Measurements from ENCODE around the gene NLGN4X. TPM values are rescaled to one million over a fixed set of nuclear protein-coding genes. Genes with fewer than 3 reads are reported as not detected.
A peak's percentile ranks its signal among the peaks of the same experiment; 100 is the strongest.
"Not testable (repeated sequence)": the region's sequence is repeated elsewhere in the genome, so short reads cannot be mapped to it uniquely, and the experiment has no call there.

The NLGN4X gene
- total and polyA plus RNA-seq, 8 donors: 0.11 to 1.4 (median 0.48) TPM

DNA sequence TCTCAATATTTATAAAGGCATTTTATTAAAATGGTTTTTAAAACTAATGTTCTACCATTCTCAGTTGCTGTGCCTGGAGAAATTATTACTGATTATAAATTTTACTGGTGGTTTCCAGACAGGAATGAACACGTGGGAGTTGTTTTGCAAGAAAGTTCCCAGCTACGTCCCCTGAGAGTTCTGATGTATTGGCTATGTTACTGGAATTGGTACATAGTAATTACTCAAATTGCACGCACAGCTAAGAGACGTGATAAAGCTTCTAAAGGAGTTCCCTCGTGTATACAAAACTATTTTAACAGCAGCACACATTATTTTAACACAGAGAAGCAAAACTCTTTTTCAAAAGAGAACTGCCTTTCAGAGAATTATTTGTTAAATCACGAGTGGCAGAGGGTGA is 292.2 kb downstream of the NLGN4X start:
- H3K27ac ChIP-seq: no peak overlapping the region
- ATAC-seq (peak in 1 of 4 donors; percentile 22), DNase-seq (no peak), FAIRE-seq (no peak)
- no peaks in the 10 kb centered on the region for H3K36me3 ChIP-seq
- H3K4me1 ChIP-seq: no peaks in the 10 kb centered on the region
- TF ChIP-seq, protein P1, sequence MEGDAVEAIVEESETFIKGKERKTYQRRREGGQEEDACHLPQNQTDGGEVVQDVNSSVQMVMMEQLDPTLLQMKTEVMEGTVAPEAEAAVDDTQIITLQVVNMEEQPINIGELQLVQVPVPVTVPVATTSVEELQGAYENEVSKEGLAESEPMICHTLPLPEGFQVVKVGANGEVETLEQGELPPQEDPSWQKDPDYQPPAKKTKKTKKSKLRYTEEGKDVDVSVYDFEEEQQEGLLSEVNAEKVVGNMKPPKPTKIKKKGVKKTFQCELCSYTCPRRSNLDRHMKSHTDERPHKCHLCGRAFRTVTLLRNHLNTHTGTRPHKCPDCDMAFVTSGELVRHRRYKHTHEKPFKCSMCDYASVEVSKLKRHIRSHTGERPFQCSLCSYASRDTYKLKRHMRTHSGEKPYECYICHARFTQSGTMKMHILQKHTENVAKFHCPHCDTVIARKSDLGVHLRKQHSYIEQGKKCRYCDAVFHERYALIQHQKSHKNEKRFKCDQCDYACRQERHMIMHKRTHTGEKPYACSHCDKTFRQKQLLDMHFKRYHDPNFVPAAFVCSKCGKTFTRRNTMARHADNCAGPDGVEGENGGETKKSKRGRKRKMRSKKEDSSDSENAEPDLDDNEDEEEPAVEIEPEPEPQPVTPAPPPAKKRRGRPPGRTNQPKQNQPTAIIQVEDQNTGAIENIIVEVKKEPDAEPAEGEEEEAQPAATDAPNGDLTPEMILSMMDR (IDR thresholded peaks at IDR 0.05): no peak
- H3K27me3 ChIP-seq: peaks cover 0 to 8% (median 0%) of the 10 kb centered on the region in 4 donors
- intact Hi-C loops (cut with DNase I): no loop called here
- H3K4me3 ChIP-seq: no peak overlapping the region
- WGBS, 2 donors: 24 to 31% methylated on average over 6 of the region's 6 CpGs
- no peaks in the 10 kb centered on the region for H3K9me3 ChIP-seq

DNA sequence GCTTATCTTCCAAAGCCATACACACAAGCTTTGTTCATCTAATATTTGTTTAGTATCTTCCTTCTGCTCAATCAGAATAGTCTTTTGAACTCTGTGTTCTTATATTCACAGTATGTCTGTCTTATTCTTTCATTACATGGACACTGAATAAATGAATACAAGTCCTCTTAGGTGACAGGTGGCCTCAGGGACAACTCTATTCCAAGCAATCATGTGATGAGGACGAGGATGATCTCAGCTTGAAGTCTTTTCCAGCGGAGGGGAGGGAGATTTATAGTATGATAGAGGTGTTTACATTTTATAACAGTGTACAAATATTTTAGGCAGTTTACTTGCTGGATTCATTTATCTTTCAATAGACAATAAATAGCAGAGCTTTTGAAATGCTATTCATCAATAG is 300.4 kb downstream of the NLGN4X start:
- no peak for ATAC-seq
- Histone ChIP-seq H3K36me3 (no peaks in the 10 kb centered on the region), H3K27me3 (peaks cover 0 to 10% (median 0%) of the 10 kb centered on the region in 4 donors), H3K4me1 (no peaks in the 10 kb centered on the region), H3K27ac (no peak overlapping the region), H3K4me3 (no peak overlapping the region), H3K9me3 (no peaks in the 10 kb centered on the region)
- TF ChIP-seq, protein P1 (IDR thresholded peaks at IDR 0.05): no peak
- 30 to 39% methylated on average over 2 of the region's 2 CpGs for WGBS, 2 donors
- no peak for DNase-seq
- intact Hi-C loops (cut with DNase I): no loop called here
- FAIRE-seq: no peak

DNA sequence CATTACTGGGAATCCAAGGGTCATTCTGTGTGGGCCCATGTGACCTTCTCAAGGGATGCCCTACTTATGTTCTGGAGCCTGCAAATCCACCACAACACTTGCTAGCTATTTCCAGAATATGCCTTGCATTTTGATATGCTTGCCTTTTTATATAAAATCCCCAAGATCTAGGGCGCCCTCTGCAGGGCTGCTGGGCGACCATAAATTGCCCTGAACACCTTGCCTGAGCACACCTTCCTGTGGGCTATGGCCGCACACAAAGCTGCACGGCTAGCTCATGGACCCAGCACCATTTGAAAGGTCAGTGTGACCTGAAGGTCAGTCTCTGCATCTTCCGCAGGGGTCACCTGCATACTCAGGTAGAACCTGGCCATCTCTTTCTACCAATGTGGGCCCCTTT is 311.7 kb downstream of the NLGN4X start:
- FAIRE-seq: no peak
- WGBS, 2 donors: 55 to 75% methylated on average over 5 of the region's 5 CpGs
- TF ChIP-seq, protein P1 (IDR thresholded peaks at IDR 0.05): no peak
- no peak for ATAC-seq
- no peak for DNase-seq
- Histone ChIP-seq H3K4me3 (no peak overlapping the region), H3K9me3 (no peaks in the 10 kb centered on the region), H3K36me3 (no peaks in the 10 kb centered on the region), H3K27me3 (no peaks in the 10 kb centered on the region), H3K4me1 (no peaks in the 10 kb centered on the region), H3K27ac (no peak overlapping the region)
- intact Hi-C loops (cut with DNase I): no loop called here

DNA sequence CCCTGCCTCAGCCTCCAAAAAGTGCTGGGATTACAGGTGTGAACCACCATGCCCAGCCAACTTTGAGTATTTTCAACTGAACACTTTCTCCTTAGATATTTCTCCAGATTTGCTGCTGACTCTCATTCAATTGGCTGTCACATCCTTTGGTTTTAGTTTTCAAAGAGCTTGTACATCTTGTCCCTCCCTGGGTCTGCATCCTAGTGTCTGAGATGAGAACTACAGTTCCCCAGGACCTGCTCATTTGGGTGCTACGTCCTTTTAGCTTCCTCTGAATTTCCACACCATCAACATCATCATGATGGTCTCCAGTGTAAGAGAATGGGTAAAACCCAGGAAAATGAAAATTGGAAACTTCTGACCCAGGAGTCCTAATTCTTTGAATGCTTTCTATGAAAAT is 312.9 kb downstream of the NLGN4X start:
- no peak overlapping the region for H3K27ac ChIP-seq
- H3K27me3 ChIP-seq: no peaks in the 10 kb centered on the region
- intact Hi-C loops (cut with DNase I): no loop called here
- no peak overlapping the region for H3K4me3 ChIP-seq
- no peaks in the 10 kb centered on the region for H3K36me3 ChIP-seq
- WGBS, 2 donors: 9% methylated on average over 1 of the region's 1 CpG
- H3K4me1 ChIP-seq: no peaks in the 10 kb centered on the region
- no peak for ATAC-seq
- no peaks in the 10 kb centered on the region for H3K9me3 ChIP-seq
- DNase-seq: no peak
- FAIRE-seq: no peak
- TF ChIP-seq, protein P1 (IDR thresholded peaks at IDR 0.05): no peak

DNA sequence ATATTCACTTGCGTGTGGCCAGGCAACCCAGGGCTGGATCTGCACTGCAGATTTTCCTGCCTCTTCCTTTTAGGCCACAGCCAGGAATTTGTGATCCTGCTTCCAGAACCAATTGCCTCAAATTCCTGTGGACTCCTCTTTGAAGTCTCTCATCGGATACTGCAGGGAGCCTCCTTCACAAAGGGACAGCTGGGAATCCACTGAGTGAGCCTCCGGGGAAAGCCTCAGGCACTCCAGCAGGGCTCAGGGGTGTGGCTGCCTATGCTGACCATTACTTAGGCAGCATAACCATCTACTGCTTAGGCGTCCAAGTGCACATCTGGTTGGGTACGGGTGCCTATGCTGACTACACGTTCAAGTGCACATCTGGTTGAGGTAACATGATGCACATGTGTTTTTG is 321.5 kb downstream of the NLGN4X start:
- H3K36me3 ChIP-seq: no peaks in the 10 kb centered on the region
- H3K4me3 ChIP-seq: no peak overlapping the region
- H3K27ac ChIP-seq: no peak overlapping the region
- intact Hi-C loops (cut with DNase I): no loop called here
- no peaks in the 10 kb centered on the region for H3K9me3 ChIP-seq
- peaks cover 0 to 3% (median 0%) of the 10 kb centered on the region in 4 donors for H3K27me3 ChIP-seq
- no peaks in the 10 kb centered on the region for H3K4me1 ChIP-seq
- TF ChIP-seq, protein P1 (IDR thresholded peaks at IDR 0.05): no peak
- ATAC-seq: no peak
- no peak for FAIRE-seq
- WGBS, 2 donors: 46 to 53% methylated on average over 6 of the region's 6 CpGs
- no peak for DNase-seq

DNA sequence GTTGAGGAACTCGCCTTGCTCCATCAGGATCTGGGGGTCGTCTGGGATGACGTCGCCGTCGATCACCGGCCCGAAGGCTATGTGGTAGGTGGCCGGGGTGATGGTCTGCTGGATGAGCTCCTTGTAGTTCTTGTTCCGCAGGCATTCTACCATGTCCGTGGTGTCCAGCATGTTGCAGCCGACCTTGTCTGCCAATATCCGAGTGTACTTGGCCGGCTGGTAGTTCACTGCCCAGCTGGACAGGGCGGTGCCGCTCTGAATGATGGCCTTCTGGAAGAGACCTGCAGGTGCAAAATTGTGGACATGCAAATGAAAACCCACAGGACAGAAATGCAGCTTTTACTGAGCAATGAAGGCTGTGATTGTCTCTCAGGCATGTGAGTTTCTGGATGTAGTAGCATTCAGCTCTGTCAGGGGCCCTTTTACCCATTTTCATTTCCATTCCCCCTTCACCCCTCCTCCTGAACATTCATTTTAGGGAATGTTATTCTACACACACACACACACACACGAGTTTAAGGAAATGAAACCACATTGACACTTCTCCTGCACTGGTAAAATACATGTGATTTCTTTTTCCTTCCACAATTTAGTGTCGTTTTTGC is 325.0 kb downstream of the NLGN4X start:
- H3K4me3 ChIP-seq; ATAC-seq; H3K36me3 ChIP-seq; FAIRE-seq; H3K27me3 ChIP-seq; intact Hi-C loops (cut with DNase I); H3K27ac ChIP-seq; H3K4me1 ChIP-seq; H3K9me3 ChIP-seq: not testable (repeated sequence)
- peak in 1 of 6 donors; percentile 29 for DNase-seq
- WGBS, 2 donors: 78 to 88% methylated on average over 16 to 18 of the region's 18 CpGs

All from pancreas (tissue), 10 donors.